DOHH2 (cell line): ENCODE measurements around the gene PTPRN2.

Experiments
- H3F3A ChIP-seq: fragments of 200-600 bp; sonication (generic), shearing (Covaris generic); 2 replicates; pipeline ENCODE4 v1.6.0; 2016; ENCODE audit warnings: antibody characterized with exemption, mild to moderate bottlenecking; ENCODE audit not compliant: control insufficient read depth, insufficient read depth
- H3K27ac ChIP-seq: fragments of 200-600 bp; sonication (generic); 2 replicates; pipeline ENCODE4 v1.5.1; 2014; ENCODE audit warnings: low read depth, mild to moderate bottlenecking, low read length, moderate library complexity
- H3K27me3 ChIP-seq: fragments of 200-600 bp; sonication (generic); 2 replicates; pipeline ENCODE4 v1.6.1; 2014; ENCODE audit warnings: mild to moderate bottlenecking, low read length, mixed read lengths; ENCODE audit not compliant: control insufficient read depth
- H3K36me3 ChIP-seq: fragments of 200-600 bp; sonication (generic); 2 replicates; pipeline ENCODE4 v1.6.1; 2014; ENCODE audit warnings: mild to moderate bottlenecking, low read length, moderate library complexity, mixed read lengths; ENCODE audit not compliant: control insufficient read depth
- H3K4me1 ChIP-seq: fragments of 200-600 bp; sonication (generic); 2 replicates; pipeline ENCODE4 v1.6.1; 2014; ENCODE audit warnings: mild to moderate bottlenecking, low read length, mixed read lengths; ENCODE audit not compliant: control insufficient read depth
- H3K4me2 ChIP-seq: fragments of 200-600 bp; sonication (generic); 2 replicates; pipeline ENCODE4 v1.6.0; 2014; ENCODE audit warnings: mild to moderate bottlenecking, low read length, moderate library complexity
- H3K4me3 ChIP-seq: fragments of 200-600 bp; sonication (generic); 2 replicates; pipeline ENCODE4 v1.5.1; 2014; ENCODE audit warnings: mild to moderate bottlenecking, low read length, mixed read lengths
- H3K79me2 ChIP-seq: fragments of 200-600 bp; sonication (generic); 2 replicates; pipeline ENCODE4 v1.6.1; 2014; ENCODE audit warnings: mild to moderate bottlenecking, low read length, mixed read lengths; ENCODE audit not compliant: control insufficient read depth
- H3K9me2 ChIP-seq: fragments of 200-600 bp; sonication (generic); replicated peaks from 2 replicates; pipeline ENCODE4 v1.6.1; 2014; ENCODE audit warnings: mild to moderate bottlenecking, low read length, mixed read lengths; ENCODE audit not compliant: control insufficient read depth
- H3K9me3 ChIP-seq: fragments of 200-600 bp; sonication (generic); 2 replicates; pipeline ENCODE4 v1.6.1; 2014; ENCODE audit warnings: antibody characterized with exemption, low read length, mixed read lengths; ENCODE audit not compliant: control insufficient read depth, insufficient read depth
- H4K20me1 ChIP-seq: fragments of 200-600 bp; sonication (generic); 2 replicates; pipeline ENCODE4 v1.6.0; 2014; ENCODE audit warnings: low read depth, mild to moderate bottlenecking, antibody characterized with exemption, low read length, moderate library complexity; ENCODE audit not compliant: control insufficient read depth, insufficient read depth
- EZH2phosphoT487 ChIP-seq: fragments of 200-600 bp; sonication (generic); IDR thresholded peaks from 2 replicates; pipeline ENCODE4 v1.6.1; 2017; ENCODE audit warnings: borderline replicate concordance, mild to moderate bottlenecking, antibody characterized with exemption, low read length, moderate library complexity, mixed read lengths
- TF ChIP-seq, protein P1 (sequence below): fragments of 200-600 bp; sonication (generic); IDR thresholded peaks from one replicate; pipeline ENCODE4 v1.5.1; 2014; ENCODE audit warnings: antibody characterized with exemption, mild to moderate bottlenecking, low read depth, low read length; ENCODE audit not compliant: poor library complexity, severe bottlenecking

Gene PTPRN2

DNA sequence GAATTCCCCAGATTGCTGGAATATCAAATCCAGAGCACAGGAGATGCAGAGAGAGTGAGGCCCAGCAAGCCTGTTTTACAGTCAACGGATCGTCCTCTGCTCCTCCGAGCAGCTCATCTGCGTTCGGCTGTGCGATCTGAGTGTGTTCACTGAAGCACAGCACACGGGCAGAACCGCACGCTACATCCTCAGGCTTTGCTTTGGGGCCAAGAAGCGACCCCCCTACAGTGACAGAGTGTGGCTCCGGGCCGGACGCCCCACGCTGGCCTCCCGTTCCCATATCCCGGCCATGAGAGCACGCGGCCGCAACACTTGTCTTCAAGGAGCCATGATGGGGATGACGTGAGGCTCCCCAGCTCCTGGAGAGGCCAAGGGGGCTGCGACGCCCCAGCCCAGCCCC is 819.4 kb downstream of the PTPRN2 start:
- Histone ChIP-seq H3K4me1 (no peaks in the 10 kb centered on the region), H3K27ac (no peak overlapping the region), H3K79me2 (no peaks in the 10 kb centered on the region), H3K9me2 (no peaks in the 10 kb centered on the region), H3K4me2 (no peak overlapping the region), H3K36me3 (no peaks in the 10 kb centered on the region), H4K20me1 (no peaks in the 10 kb centered on the region), H3K27me3 (no peaks in the 10 kb centered on the region), H3F3A (no peaks in the 10 kb centered on the region), H3K4me3 (no peak overlapping the region), H3K9me3 (peaks cover 56% of the 10 kb centered on the region; the same call in 1 of the 2 replicates)
- TF ChIP-seq, protein P1, sequence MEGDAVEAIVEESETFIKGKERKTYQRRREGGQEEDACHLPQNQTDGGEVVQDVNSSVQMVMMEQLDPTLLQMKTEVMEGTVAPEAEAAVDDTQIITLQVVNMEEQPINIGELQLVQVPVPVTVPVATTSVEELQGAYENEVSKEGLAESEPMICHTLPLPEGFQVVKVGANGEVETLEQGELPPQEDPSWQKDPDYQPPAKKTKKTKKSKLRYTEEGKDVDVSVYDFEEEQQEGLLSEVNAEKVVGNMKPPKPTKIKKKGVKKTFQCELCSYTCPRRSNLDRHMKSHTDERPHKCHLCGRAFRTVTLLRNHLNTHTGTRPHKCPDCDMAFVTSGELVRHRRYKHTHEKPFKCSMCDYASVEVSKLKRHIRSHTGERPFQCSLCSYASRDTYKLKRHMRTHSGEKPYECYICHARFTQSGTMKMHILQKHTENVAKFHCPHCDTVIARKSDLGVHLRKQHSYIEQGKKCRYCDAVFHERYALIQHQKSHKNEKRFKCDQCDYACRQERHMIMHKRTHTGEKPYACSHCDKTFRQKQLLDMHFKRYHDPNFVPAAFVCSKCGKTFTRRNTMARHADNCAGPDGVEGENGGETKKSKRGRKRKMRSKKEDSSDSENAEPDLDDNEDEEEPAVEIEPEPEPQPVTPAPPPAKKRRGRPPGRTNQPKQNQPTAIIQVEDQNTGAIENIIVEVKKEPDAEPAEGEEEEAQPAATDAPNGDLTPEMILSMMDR: no peak
- no peak for TF ChIP-seq EZH2phosphoT487

DNA sequence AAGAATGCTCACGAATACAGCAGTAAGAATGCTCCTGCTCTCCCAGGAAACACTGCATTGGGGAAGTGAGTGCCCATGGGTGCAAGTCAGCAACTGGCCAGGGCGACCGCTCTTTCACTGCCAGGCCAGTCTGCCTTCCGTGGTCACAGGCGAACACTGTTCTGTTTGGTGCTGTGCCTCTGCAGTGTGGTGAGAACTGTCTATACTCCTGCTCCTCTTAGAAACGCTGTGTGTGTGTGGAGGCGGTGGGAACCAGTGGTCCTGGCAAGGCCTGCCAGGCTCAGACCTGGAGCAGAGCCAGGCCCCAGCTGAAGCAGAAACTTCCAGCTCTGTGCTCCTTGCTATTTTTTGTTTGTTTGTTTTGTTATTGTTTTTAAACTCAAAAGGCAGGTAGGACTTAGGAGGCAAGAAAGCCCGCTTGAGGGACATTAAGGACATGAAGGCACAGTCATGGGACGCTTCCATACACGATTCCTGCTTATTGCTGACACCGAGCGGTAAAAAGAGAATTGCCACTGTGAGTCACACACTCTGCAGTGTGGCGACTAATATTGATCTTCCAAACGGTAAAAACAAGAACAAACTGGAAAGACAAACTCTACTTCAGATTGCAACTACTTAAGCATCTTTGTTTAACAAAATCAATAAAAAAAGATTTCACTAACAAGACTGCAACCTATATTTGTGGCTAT is 820.0 kb downstream of the PTPRN2 start:
- Histone ChIP-seq H3K4me1 (no peaks in the 10 kb centered on the region), H3K4me3 (no peak overlapping the region), H3K4me2 (no peak overlapping the region), H3K9me3 (peaks cover 60% of the 10 kb centered on the region; the same call in 1 of the 2 replicates), H3K79me2 (no peaks in the 10 kb centered on the region), H3K27ac (no peak overlapping the region), H3F3A (no peaks in the 10 kb centered on the region), H4K20me1 (no peaks in the 10 kb centered on the region), H3K9me2 (no peaks in the 10 kb centered on the region), H3K36me3 (no peaks in the 10 kb centered on the region), H3K27me3 (no peaks in the 10 kb centered on the region)
- TF ChIP-seq EZH2phosphoT487: no peak
- TF ChIP-seq, protein P1: no peak

DNA sequence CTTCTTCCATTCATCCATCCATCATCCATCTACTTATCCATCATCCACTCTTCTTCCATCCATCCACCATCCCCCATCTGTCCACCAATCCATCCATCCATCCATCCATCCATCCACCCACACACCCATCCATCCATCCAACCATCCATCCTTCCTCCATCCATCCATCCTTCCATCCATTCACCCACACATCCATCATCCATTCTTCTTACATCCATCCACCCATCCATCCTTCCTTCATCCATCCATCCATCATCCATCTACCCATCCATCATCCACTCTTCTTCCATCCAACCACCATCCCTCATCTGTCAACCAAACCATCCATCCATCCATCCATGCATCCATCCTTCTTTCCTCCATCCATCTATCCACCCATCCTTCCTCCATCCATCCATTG is 821.5 kb downstream of the PTPRN2 start:
- no peak overlapping the region for H3K4me3 ChIP-seq
- TF ChIP-seq EZH2phosphoT487: no peak
- TF ChIP-seq, protein P1: no peak
- no peaks in the 10 kb centered on the region for H3K36me3 ChIP-seq
- peaks cover 47% of the 10 kb centered on the region; the same call in 1 of the 2 replicates for H3K9me3 ChIP-seq
- H3F3A ChIP-seq: no peaks in the 10 kb centered on the region
- H3K9me2 ChIP-seq: no peaks in the 10 kb centered on the region
- H3K79me2 ChIP-seq: no peaks in the 10 kb centered on the region
- no peak overlapping the region for H3K4me2 ChIP-seq
- H3K27ac ChIP-seq: no peak overlapping the region
- no peaks in the 10 kb centered on the region for H3K4me1 ChIP-seq
- no peaks in the 10 kb centered on the region for H3K27me3 ChIP-seq
- H4K20me1 ChIP-seq: no peaks in the 10 kb centered on the region
